Measurements from ENCODE around the gene MTERF1.
"Not testable (repeated sequence)": the region's sequence is repeated elsewhere in the genome, so short reads cannot be mapped to it uniquely, and the experiment has no call there.

Gene MTERF1, protein sequence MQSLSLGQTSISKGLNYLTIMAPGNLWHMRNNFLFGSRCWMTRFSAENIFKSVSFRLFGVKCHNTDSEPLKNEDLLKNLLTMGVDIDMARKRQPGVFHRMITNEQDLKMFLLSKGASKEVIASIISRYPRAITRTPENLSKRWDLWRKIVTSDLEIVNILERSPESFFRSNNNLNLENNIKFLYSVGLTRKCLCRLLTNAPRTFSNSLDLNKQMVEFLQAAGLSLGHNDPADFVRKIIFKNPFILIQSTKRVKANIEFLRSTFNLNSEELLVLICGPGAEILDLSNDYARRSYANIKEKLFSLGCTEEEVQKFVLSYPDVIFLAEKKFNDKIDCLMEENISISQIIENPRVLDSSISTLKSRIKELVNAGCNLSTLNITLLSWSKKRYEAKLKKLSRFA

DNA sequence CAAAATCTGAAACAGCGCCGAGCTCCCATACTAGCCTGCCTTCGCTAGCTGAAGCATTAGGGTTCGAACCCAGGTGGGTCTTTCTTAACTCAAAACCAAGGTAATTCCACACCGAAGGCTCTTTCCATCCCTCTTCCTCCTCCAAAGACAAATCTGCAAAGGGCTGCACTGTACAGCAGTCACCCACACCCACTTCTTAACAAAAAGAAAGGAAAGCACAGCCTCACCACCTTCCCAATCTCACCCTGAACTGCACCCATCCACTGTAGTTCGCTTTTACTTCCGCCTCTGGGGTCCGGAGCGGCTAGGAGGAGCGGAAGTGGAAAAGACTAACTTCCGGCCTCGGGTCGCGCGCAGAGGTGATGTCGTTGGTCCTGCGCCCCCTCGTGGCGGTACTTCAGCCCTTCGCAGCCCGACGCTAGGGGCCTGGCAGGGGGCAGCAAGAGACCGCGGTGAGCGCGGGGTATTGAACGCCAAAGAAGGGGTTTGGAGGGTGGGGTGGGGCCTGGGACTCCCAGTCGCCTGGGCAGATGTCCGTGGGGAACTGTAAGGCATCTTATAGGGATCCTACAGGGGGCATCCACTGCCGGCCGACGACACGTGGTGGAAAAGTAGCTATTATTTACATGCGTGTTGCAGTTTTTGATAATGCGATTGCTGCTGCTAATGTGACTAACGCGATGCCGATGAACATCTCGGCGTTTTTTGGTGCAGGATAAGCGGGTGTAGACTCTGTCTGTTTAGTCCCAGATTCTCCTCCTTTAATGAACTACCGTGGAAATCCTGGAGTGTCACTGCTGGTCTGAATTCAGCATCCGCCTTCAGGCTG, at the start of gene MTERF1:
TSS of gene MTERF1 (minus strand) at position 290 of the 829 bp plus-strand sequence. CDS start 619 bp downstream, outside the sequence.
- peak; percentile 98 to 99 for ATAC-seq

DNA sequence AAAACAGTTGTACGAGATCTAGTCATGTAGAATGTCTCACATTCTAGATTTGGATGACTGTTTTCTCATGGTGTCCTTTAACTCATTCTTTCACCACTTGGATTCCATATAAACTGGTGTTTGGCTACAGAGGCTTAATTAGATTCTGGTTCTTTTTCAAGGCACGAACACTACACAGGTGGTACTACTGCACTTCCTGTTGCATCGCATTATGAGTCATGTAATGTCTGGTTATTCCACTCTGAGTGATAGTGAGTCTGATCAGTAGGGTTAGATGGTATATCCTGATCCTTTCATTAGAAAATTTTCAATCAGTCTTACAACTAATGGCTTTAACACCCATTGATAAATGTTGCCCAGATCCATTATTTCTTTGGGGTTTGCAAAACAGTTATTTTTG, 49.0 kb upstream of the MTERF1 start:
- peak; percentile 89 to 95 for ATAC-seq

DNA sequence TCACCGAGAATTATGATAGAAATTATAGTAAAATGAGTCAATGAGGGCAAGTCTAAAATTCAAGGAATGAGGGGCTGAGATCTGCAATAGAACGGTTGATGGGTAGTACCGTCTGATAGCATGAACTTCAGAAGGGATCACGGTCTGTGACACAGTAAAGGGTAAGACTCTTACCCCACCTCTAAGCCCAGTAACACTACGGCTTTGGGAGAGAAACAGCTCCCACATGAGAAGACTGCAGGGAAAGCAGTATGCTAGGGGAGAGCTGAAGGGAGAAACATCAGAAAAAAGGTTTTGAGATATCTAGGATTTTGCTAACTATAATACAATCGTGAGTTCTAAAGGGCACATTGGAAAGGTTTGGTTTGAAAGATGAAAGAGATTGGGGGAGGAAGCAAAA, 47.4 kb upstream of the MTERF1 start:
- ATAC-seq = no peak

DNA sequence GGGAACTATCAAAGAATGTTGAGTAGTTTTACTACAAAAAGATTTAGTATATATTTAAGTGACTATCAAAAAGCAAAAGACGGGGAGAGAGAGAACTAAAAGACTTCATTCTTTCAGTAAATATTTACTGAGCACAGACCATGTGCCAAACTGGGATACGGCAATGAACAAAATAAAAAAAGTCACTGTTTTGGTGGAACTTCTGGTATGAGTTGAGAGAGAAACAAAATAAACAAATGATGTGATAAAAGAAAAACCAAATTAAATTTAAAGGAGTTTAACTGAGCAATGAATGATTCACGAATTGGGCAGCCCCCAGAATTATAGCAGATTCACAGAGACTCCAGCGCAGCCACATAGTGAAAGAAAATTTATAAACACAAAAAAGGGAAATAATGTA, 42.4 kb upstream of the MTERF1 start:
- ATAC-seq = no peak

DNA sequence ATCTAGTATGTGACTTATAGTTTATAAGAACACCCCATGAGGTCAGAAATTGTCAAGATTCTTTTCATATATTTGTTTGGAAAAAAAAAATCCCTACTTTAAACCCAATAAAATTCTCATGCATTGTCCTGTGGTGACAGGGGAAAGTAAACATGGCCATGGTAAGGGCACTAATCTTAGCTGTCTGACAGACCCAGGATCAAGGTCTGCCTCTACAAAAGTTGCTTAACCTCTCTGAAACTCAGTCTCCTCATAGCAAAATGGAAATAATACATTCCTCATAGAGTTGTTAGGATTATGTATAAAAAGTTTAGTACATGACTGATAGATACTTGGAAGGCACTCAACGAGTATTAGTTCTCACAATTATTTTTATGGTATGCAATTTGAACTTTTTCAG, 37.9 kb upstream of the MTERF1 start:
- ATAC-seq = no peak

DNA sequence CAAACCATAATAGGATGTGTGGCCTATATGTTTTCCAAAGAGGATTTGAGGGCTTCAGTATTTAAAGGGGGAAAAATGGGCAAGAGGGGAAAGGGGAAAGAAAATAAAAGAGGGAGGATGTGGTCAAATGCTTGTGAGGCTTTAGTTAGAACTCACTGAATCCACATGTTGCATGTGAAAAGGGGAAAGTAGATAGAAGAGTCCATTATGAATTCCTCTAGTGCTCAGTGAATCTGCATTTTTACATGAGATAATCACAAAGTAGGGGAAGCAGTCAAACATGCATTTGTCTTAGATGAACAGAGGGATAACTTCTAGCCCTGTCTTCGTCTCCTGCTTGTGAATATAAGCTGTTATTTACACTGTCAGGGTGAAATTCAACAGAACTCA, 35.5 kb upstream of the MTERF1 start:
- ATAC-seq = no peak

DNA sequence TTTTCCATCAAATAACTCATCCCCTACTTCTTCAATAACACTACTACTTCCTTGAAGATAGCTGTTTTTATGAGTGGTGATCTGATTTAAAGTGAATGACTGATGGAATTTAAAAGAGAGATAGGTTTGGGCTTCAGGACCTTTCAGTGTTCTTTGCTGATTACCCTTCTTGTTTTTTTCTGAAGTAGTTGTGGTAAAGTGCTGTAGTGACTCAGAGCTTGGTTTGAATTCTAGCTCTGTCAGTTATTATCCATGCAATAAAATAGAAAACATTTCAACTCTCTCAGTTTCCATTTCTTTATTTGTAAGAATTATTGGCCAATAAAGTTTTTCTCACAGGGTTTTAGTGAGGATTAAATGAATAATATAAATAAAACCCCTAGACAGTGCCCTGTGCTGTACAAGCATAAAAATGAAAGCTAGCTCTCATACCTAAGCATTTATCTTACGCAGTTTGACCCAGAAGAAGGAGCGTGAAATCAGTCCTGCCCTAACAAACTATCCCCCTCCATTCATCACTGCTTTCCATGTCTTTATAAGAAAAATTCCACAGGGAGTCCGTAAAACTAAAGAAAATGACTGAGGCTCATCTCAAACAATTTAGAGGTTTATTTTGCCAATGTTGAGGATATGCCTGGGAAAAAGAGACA, 35.0 kb upstream of the MTERF1 start:
- no peak for ATAC-seq

DNA sequence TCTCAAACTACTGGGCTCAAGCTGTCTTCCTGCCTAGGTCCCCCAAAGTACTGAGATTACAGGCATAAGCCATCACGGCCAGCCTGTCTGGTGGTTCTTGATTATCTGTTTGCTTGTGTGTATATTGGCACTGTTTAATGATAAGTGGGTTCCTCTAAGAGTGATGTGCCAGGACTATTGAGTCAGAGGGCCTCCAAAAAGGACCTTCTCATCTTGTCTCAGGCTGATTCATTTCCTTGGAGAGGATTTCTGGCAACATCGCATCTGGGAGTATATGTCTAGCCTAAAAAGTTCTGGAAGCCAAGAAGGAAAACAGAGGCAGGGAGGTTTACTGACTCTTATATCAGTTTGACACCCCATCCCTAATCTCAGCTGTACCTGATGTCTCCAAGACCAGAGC, 33.1 kb upstream of the MTERF1 start:
- no peak for ATAC-seq

DNA sequence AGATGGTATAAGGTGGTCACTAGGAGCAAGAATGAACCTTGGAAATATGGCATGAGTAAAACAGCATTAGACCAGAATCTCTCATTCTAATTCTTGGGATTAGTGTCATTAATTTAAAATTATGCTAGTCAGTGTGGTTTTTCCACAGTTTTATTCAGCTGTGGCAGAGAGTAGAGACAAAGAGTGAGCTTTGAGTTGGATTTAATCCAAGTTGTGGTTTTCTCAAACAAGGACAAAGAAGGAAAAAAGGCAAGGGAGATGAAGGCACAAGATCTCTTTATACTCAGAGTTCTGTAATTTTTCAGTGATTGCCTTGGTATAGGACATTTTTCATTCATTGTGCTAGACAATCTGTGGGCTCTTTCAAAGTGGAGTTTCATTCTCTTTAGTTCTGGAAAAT, 32.0 kb upstream of the MTERF1 start:
- no peak for ATAC-seq

DNA sequence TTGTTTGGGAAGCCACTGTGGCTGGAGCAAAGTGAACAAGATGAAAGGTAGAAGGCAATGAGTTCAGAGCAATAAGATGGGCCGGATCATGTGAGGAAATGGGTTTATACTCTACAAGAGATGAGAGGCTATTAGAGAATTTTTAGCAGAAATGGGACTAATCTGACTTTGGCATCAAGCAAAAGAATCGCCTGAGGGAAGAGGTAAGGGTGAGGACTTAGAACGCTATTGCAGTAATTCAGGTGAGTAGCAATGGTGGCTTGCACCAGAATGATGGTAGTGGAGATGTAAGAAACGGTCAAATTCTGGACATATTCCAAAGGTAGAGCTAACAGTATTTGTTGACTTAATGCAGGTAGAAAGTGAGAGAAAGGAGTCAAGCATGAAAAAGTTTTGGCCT, 30.6 kb upstream of the MTERF1 start:
- ATAC-seq = no peak

DNA sequence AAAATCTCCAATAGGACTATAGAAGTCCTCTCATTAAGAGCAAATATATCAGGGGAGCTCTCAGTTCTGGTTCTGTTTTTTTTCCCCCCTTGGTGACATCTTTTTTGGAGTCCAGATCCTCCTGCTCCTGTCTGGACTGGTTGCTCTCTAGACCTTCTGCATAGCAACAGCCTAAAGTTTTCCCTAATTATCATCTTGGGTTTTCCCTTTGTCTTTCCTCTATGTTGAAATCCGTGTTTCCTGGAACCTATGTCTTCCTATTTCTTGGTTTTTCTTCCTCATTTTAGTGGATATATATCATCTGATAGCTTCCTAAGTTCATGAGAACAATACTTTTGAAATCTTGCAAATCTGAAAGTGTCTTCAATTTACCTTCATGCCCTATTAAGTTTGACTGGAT, 29.7 kb upstream of the MTERF1 start:
- ATAC-seq = no peak

DNA sequence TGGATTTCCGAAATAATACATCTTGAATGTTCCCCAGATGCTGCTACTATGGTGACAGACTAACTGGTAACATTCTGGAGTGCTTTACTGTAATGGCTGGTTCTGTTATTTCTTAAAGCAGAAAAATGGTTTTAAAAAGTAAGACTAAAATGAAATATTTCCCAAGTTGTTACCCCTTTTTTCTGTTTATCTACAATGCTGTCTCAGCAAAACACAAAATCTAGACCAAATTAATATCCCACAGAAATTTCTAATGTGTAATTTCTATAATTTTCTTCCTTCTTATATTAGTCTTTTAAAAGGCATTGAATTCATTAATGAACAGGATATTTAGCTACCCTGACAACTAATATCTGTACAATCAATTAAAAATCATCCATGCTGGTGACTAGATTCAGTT, 19.1 kb upstream of the MTERF1 start:
- ATAC-seq = no peak

DNA sequence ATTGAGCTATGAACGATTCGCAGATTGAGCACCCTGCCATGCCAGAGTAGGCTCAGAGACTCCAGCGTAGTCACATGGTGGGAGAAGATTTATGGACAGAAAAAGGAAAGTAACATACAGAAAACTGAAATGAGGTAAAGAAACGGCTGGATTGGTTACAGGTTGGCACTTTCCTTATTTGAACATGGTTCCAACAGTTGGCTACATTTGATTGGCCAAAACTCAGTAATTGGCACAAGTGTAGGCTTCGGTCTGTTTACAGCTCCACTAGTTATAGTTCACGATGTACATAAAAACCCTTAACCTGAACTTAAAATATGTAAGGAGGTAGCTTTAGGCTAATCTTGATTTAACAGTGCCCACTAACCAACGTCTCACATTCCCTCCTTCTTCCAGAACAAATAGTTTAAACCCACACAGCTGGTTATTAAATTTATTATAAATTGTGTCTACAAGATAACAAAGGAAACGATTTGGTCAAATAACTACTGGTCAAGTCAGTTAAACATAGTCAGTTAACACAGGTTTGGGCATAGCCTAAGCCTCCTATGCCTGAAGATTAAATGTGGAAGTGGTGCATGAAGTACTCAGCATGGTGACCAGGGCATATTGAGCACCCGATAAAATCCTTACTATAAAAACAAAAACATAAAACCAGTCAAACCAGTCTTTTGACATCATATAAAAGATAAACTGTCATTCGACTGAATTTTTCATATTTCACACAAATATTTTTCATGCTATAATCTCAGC, 17.9 kb upstream of the MTERF1 start:
- ATAC-seq = no peak

DNA sequence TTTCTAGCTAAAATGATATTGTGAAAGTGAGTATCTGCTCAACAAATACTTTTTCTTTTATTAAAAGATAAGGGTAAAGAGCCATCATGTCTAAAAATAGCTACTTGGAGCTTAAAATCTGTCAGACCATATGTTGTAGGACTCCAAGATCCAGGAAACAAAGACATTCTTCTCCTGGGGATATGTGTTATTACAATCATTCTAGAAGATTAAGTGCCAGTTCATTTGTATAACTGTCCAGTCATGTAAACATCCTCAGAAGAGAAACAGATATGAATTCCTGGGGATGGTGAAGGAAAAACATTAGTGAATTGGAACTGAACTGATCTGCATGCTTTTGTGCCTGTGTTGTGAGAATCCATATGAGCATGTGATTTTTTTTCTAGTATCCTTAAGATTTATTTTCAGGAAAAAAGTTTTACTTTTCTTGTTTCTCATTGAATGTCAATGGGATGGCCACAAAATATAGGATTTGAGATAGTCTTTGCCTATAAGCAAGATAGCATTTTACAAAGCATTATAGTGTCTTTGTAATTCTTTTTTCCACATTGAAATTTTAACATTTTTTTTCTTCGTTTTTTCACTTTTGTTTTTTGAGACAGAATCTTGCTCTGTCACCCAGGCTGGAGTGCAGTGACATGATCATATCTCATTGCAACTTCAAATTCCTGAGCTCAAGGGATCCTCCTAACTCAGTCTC, 14.4 kb upstream of the MTERF1 start:
- ATAC-seq = no peak

DNA sequence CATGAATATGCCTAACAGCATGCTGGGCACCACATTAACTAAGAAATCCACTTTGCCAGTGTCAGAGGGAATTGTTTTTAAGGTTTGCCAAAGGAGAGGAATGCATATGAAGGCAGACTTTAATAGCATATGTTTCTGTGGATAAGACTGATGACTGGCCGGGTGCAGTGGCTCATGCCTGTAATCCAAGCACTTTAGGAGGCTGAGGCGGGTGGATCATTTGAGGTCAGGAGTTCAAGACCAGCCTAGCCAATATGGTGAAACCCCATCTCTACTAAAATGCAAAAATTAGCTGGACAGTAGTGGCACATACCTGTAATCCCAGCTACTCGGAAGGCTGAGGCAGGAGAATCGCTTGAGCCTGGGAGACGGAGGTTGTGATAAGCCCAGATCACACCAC, 13.2 kb upstream of the MTERF1 start:
- ATAC-seq = not testable (repeated sequence)

DNA sequence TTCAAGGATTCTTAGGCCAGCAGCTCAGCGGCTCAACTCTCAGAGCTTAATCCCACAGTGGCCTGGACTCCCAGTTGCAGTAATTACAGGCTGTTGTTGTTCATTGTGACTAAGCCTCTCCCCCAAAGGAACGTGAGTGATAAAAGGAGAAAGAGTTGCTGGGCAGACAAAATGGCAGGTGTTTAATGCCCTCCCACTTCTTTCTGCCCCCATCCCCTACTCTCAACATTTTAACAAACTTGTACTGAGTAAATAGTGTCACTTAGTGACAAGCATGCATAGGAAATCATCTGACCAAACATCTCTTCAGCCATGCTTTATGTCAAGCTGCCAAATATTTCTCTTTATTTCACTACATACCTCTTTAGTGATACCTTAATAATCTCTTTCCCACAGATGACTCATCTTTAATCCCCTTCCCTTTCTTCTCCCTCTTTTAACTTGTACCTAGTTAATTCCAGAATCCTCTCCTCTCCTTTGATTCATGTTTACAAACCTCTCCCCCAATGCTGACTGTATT, 12.4 kb upstream of the MTERF1 start:
- no peak for ATAC-seq

DNA sequence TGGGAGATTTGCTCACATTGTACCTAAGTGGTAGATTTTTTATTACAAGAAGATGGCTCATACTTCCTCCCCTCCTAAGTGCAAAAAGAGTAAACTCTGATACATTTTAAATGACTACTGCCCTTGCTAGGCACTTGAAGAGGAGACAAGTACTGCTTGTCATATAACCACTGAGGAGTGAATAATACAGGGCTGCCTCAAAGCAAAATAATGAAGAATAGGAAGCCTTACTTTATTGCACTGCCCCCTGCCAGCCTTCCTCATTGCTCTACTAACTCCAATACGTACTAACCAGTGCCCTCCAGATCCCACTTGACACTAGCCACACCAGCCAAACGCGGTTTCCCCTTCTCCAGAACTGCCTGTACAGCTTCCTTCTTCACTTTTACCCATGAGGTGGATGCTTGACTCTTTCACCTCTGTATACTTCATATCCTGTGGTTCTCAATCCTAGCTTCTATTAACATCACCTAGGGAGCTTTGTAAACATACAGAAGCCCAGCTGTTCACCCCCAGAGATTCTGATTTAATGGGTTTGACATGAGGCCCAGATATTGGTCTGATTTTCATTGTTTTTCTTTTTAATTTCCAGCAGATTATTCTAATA, 11.7 kb upstream of the MTERF1 start:
- ATAC-seq = no peak

DNA sequence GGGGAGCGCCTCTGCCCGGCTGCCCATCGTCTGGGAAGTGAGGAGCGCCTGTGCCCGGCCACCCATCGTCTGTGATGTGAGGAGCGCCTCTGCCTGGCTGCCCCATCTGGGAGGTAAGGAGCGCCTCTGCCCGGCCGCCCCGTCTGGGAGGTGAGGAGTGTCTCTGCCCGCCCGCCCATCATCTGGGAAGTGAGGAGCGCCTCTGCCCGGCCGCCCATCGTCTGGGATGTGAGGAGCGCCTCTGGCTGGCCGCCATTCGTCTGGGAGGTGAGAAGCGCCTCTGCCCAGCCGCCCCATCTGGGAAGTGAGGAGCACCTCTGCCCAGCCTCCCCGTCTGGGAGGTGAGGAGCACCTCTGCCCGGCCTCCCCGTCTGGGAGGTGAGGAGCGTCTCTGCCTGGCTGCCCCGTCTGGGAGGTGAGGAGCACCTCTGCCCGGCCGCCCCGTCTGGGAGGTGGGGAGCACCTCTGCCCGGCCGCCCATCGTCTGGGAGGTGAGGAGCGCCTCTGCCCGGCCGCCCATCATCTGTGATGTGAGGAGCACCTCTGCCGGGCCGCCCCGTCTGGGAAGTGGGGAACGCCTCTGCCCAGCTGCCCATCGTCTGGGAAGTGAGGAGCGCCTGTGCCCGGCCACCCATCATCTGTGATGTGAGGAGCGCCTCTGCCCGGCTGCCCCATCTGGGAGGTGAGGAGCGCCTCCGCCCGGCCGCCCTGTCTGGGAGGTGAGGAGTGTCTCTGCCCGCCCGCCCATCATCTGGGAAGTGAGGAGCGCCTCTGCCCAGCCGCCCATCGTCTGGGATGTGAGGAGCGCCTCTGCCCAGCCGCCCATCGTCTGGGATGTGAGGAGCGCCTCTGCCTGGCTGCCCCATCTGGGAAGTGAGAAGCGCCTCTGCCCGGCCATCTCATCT, 8.0 kb upstream of the MTERF1 start:
- ATAC-seq = not testable (repeated sequence)

DNA sequence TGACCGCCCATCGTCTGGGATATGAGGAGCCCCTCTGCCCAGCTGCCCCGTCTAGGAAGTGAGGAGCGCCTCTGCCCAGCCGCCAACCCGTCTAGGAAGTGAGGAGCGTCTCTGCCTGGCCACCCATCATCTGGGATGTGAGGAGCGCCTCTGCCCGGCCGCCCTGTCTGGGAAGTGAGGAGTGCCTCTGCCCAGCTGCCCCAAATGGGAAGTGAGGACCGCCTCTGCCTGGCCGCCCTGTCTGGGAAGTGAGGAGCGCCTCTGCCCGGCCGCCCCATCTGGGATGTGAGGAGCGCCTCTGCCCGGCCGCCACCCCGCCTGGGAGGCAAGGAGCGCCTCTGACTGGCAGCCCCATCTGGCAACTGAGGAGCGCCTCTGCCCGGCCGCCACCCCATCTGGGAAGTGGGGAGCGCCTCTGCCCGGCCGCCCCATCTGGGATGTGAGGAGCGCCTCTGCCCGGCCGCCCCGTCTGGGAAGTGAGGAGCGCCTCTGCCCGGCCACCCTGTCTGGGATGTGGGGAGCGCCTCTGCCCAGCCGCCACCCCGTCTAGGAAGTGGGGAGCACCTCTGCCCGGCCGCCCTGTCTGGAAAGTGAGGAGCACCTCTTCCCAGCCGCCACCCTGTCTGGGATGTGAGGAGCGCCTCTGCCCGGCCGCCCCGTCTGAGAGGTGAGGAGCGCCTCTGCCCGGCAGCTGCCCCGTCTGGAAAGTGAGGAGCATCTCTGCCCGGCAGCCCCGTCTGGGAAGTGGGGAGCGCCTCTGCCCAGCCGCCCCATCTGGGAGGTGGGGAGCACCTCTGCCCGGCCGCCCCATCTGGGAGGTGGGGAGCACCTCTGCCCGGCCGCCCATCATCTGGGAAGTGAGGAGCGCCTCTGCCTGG, 7.1 kb upstream of the MTERF1 start:
- ATAC-seq = not testable (repeated sequence)
